WTC11 (cell line): ENCODE data around the gene UBE2J2. TPM values are rescaled to one million over a fixed set of nuclear protein-coding genes. Genes with fewer than 3 reads are reported as not detected.

ENCODE experiments used
- ATAC-seq: fragments of 200-7000 bp; cut with Tn5 transposase; 2 replicates; pipeline ENCODE4 v1.10.0; 2021; ENCODE audit warnings: mild to moderate bottlenecking, moderate library complexity
- CTCF ChIA-PET: fragments of 300-600 bp; sonication (Branson Sonifier 250); formaldehyde crosslinking; loops from one replicate; lab custom pipeline; 2021; ENCODE audit warnings: antibody characterized with exemption; lab: Charles Lee
- POLR2A ChIA-PET: fragments of 350-600 bp; sonication (Branson Sonifier 250); formaldehyde crosslinking; loops from one replicate; lab custom pipeline; 2021; ENCODE audit warnings: antibody characterized with exemption; lab: Charles Lee
- DNase-seq: peaks from one replicate; pipeline ENCODE4 v3.0.0; 2021; ENCODE audit warnings: low spot score
- H3K27ac Mint-ChIP-seq: 2 replicates; pipeline ENCODE4 v1.8.0; 2021; ENCODE audit warnings: mixed read lengths
- H3K27me3 Mint-ChIP-seq: 2 replicates; pipeline ENCODE4 v1.8.0; 2021; ENCODE audit warnings: low read depth, mild to moderate bottlenecking, moderate library complexity, mixed read lengths
- H3K36me3 Mint-ChIP-seq: 2 replicates; pipeline ENCODE4 v1.8.0; 2021; ENCODE audit warnings: mixed read lengths
- H3K4me1 Mint-ChIP-seq: 2 replicates; pipeline ENCODE4 v1.8.0; 2022; ENCODE audit warnings: mixed read lengths
- H3K4me3 Mint-ChIP-seq: 2 replicates; pipeline ENCODE4 v1.8.0; 2021; ENCODE audit warnings: mild to moderate bottlenecking, moderate library complexity, mixed read lengths
- H3K9me3 Mint-ChIP-seq: 2 replicates; pipeline ENCODE4 v1.8.0; 2021; ENCODE audit warnings: mixed read lengths
- EMX1 ChIP-seq: fragments of 250-450 bp; sonication (Bioruptor Pico); IDR thresholded peaks from 2 replicates; pipeline ENCODE4 v1.8.0; 2021; ENCODE audit warnings: mild to moderate bottlenecking
- STAT6 ChIP-seq: sonication (generic); formaldehyde crosslinking; conservative IDR thresholded peaks from 2 replicates; pipeline ENCODE4 v1.8.1; 2023; ENCODE audit warnings: mild to moderate bottlenecking, low read depth, missing genetic modification reagents, moderate library complexity
- USF1 ChIP-seq: sonication (generic); formaldehyde crosslinking; IDR thresholded peaks from 2 replicates; pipeline ENCODE4 v1.8.0; 2022; ENCODE audit warnings: mild to moderate bottlenecking, missing genetic modification reagents
- ZNF396 ChIP-seq: fragments of 250-450 bp; sonication (Bioruptor Pico); IDR thresholded peaks from 2 replicates; pipeline ENCODE4 v1.8.0; 2021; ENCODE audit warnings: mild to moderate bottlenecking, moderate library complexity, borderline replicate concordance
- total RNA-seq: library from RNA; stranded (reverse); gene quantifications from 3 replicates; pipeline ENCODE4 v1.2.3, GENCODE V29; 2021
- TF ChIP-seq, protein P1 (sequence below): fragments of 250-450 bp; sonication (Bioruptor Pico); IDR thresholded peaks from 2 replicates; pipeline ENCODE4 v1.9.0; 2021; ENCODE audit warnings: mild to moderate bottlenecking, borderline replicate concordance
- TF ChIP-seq, protein P2 (sequence below): sonication (generic); formaldehyde crosslinking; IDR thresholded peaks from 2 replicates; pipeline ENCODE4 v1.8.0; 2022; ENCODE audit warnings: mild to moderate bottlenecking, missing genetic modification reagents
- TF ChIP-seq, protein P3 (sequence below): sonication (generic); formaldehyde crosslinking; IDR thresholded peaks from 2 replicates; pipeline ENCODE4 v1.8.1; 2023; ENCODE audit warnings: mild to moderate bottlenecking, missing genetic modification reagents
- TF ChIP-seq, protein P4 (sequence below): fragments of 250-450 bp; sonication (Bioruptor Pico); IDR thresholded peaks from 2 replicates; pipeline ENCODE4 v1.8.0; 2021; ENCODE audit warnings: mild to moderate bottlenecking
- TF ChIP-seq, protein P5 (sequence below): sonication (generic); formaldehyde crosslinking; IDR thresholded peaks from 2 replicates; pipeline ENCODE4 v1.8.0; 2023; ENCODE audit warnings: mild to moderate bottlenecking, missing genetic modification reagents

Gene UBE2J2
- total RNA-seq, 1 experiment from 2014 or later, result 72.2 TPM

DNA sequence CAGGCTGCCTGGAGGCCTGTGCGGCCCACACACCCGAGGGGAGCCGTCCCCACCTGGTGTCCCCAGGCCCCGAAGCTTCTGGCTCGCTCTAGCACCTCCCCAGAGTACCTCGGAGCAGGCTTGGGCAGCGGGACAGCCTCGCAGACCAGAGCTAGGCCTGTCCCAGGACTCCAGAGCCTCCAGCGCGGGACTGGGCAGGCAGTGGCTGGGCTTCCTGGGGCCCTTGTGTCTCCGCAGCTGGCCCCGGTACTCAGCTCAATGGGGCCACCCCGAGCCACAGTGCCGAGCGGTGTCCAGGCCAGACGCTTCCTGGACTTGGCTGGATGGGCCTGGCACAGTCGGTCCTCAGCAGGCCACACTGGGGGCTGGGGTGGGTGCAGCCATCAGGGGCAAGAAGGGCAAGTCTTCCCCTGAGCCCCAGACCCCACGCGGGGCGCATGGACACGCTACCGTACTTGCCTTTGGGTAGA lies 11.5 kb upstream of the UBE2J2 start:
- no peaks in the 10 kb centered on the region for H3K27me3 Mint-ChIP-seq
- TF ChIP-seq, protein P1, sequence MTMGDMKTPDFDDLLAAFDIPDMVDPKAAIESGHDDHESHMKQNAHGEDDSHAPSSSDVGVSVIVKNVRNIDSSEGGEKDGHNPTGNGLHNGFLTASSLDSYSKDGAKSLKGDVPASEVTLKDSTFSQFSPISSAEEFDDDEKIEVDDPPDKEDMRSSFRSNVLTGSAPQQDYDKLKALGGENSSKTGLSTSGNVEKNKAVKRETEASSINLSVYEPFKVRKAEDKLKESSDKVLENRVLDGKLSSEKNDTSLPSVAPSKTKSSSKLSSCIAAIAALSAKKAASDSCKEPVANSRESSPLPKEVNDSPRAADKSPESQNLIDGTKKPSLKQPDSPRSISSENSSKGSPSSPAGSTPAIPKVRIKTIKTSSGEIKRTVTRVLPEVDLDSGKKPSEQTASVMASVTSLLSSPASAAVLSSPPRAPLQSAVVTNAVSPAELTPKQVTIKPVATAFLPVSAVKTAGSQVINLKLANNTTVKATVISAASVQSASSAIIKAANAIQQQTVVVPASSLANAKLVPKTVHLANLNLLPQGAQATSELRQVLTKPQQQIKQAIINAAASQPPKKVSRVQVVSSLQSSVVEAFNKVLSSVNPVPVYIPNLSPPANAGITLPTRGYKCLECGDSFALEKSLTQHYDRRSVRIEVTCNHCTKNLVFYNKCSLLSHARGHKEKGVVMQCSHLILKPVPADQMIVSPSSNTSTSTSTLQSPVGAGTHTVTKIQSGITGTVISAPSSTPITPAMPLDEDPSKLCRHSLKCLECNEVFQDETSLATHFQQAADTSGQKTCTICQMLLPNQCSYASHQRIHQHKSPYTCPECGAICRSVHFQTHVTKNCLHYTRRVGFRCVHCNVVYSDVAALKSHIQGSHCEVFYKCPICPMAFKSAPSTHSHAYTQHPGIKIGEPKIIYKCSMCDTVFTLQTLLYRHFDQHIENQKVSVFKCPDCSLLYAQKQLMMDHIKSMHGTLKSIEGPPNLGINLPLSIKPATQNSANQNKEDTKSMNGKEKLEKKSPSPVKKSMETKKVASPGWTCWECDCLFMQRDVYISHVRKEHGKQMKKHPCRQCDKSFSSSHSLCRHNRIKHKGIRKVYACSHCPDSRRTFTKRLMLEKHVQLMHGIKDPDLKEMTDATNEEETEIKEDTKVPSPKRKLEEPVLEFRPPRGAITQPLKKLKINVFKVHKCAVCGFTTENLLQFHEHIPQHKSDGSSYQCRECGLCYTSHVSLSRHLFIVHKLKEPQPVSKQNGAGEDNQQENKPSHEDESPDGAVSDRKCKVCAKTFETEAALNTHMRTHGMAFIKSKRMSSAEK (CRISPR knock-in tag), result no peak
- TF ChIP-seq USF1 (CRISPR knock-in tag) (no peak), ZNF396 (CRISPR knock-in tag) (no peak), STAT6 (no peak), EMX1 (CRISPR knock-in tag) (no peak)
- TF ChIP-seq, protein P2, sequence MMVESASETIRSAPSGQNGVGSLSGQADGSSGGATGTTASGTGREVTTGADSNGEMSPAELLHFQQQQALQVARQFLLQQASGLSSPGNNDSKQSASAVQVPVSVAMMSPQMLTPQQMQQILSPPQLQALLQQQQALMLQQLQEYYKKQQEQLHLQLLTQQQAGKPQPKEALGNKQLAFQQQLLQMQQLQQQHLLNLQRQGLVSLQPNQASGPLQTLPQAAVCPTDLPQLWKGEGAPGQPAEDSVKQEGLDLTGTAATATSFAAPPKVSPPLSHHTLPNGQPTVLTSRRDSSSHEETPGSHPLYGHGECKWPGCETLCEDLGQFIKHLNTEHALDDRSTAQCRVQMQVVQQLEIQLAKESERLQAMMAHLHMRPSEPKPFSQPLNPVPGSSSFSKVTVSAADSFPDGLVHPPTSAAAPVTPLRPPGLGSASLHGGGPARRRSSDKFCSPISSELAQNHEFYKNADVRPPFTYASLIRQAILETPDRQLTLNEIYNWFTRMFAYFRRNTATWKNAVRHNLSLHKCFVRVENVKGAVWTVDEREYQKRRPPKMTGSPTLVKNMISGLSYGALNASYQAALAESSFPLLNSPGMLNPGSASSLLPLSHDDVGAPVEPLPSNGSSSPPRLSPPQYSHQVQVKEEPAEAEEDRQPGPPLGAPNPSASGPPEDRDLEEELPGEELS (CRISPR knock-in tag), result no peak
- TF ChIP-seq, protein P3, sequence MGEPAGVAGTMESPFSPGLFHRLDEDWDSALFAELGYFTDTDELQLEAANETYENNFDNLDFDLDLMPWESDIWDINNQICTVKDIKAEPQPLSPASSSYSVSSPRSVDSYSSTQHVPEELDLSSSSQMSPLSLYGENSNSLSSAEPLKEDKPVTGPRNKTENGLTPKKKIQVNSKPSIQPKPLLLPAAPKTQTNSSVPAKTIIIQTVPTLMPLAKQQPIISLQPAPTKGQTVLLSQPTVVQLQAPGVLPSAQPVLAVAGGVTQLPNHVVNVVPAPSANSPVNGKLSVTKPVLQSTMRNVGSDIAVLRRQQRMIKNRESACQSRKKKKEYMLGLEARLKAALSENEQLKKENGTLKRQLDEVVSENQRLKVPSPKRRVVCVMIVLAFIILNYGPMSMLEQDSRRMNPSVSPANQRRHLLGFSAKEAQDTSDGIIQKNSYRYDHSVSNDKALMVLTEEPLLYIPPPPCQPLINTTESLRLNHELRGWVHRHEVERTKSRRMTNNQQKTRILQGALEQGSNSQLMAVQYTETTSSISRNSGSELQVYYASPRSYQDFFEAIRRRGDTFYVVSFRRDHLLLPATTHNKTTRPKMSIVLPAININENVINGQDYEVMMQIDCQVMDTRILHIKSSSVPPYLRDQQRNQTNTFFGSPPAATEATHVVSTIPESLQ (CRISPR knock-in tag), result no peak
- TF ChIP-seq, protein P4, sequence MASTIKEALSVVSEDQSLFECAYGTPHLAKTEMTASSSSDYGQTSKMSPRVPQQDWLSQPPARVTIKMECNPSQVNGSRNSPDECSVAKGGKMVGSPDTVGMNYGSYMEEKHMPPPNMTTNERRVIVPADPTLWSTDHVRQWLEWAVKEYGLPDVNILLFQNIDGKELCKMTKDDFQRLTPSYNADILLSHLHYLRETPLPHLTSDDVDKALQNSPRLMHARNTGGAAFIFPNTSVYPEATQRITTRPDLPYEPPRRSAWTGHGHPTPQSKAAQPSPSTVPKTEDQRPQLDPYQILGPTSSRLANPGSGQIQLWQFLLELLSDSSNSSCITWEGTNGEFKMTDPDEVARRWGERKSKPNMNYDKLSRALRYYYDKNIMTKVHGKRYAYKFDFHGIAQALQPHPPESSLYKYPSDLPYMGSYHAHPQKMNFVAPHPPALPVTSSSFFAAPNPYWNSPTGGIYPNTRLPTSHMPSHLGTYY (CRISPR knock-in tag), result no peak
- TF ChIP-seq, protein P5, sequence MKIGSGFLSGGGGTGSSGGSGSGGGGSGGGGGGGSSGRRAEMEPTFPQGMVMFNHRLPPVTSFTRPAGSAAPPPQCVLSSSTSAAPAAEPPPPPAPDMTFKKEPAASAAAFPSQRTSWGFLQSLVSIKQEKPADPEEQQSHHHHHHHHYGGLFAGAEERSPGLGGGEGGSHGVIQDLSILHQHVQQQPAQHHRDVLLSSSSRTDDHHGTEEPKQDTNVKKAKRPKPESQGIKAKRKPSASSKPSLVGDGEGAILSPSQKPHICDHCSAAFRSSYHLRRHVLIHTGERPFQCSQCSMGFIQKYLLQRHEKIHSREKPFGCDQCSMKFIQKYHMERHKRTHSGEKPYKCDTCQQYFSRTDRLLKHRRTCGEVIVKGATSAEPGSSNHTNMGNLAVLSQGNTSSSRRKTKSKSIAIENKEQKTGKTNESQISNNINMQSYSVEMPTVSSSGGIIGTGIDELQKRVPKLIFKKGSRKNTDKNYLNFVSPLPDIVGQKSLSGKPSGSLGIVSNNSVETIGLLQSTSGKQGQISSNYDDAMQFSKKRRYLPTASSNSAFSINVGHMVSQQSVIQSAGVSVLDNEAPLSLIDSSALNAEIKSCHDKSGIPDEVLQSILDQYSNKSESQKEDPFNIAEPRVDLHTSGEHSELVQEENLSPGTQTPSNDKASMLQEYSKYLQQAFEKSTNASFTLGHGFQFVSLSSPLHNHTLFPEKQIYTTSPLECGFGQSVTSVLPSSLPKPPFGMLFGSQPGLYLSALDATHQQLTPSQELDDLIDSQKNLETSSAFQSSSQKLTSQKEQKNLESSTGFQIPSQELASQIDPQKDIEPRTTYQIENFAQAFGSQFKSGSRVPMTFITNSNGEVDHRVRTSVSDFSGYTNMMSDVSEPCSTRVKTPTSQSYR, result no peak
- TF ChIP-seq, all 79 proteins: peak for 0
- CTCF ChIA-PET, result interaction anchor here (0.5 to 2.1 kb wide), 3 partner anchors 11 to 28 kb away, joined by 3 to 8 read pairs (median 5); partner anchors contain the start of gene UBE2J2
- Mint-ChIP-seq H3K9me3 (no peaks in the 10 kb centered on the region), H3K4me1 (no peaks in the 10 kb centered on the region), H3K27ac (0 out of 2 replicates have a peak overlapping the region, but pooled peaks have one; percentile 36), H3K4me3 (no peak overlapping the region), H3K36me3 (no peaks in the 10 kb centered on the region)
- peak; percentile 15; the same call in 1 of the 2 replicates for ATAC-seq
- POLR2A ChIA-PET, result no interaction called here
- DNase-seq, result peak; percentile 18
